ENCODE data around the gene POLH. TPM values are rescaled to one million over a fixed set of nuclear protein-coding genes. Genes with fewer than 3 reads are reported as not detected.
"Not testable (repeated sequence)": the region's sequence is repeated elsewhere in the genome, so short reads cannot be mapped to it uniquely, and the experiment has no call there.

The POLH gene
- total and polyA plus RNA-seq, 2 donors (not counting 1 experiment from before 2014, with no cell fraction given): 19.0 to 21.8 TPM

DNA sequence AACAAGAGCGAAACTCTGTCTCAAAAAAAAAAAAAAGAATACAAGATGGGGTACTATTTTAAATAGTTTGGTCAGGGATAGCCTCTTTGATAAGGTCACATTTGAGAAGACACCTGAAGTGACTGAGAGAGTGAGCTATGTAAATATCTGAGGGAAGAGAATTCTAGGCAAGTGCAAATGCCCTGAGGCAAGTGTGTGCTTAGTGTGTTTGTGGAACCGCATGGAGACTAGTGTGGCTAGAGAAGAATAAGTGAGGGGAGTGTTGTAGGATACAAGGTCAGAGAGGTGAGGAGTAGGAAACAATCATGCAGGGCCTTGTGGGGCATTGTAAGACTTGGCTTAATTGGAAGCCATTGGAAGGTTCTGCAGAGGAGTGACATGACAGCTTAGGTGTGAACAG, 72.3 kb downstream of the POLH start:
- DNase-seq (ENCODE audit: low read depth in 2 of 2): no peak

DNA sequence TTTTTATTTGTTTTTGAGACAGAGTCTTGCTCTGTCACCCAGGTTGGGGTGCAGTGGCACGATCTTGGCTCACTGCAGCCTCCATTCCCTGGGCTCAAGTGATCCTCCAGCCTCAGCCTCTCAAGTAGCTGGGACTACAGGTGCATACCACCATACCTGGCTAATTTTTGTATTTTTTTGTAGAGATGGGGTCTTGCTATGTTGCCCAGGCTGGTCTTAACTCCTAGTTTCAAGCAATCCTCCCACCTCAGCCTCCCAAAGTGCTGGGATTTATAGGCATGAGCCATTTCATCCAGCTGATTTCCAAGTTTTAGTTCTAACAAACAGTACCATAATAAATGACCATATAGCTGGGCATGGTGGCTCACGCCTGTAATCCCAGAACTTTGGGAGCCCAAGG, 76.8 kb downstream of the POLH start:
- H3K4me1 ChIP-seq (ENCODE audit: control insufficient read depth, extremely low read depth, insufficient read depth, low read length); H3K4me3 ChIP-seq (replicated peaks in 1 of 4; ENCODE audit: control extremely low read depth in 1 of 4, insufficient read depth in 1 of 4, low read depth in 3 of 4, low read length in 4 of 4); H3K79me2 ChIP-seq (ENCODE audit: control insufficient read depth, insufficient read depth, low read length); DNase-seq (ENCODE audit: low read depth in 2 of 2); H2AFZ ChIP-seq (ENCODE audit: low read length); H3K4me2 ChIP-seq (ENCODE audit: extremely low read depth, insufficient read depth, low read length); H3K9ac ChIP-seq (ENCODE audit: insufficient read depth, low read length); H3K27me3 ChIP-seq (ENCODE audit: control insufficient read depth, insufficient read depth, low read length); H3K27ac ChIP-seq (ENCODE audit: insufficient read depth, low read length); H3K36me3 ChIP-seq (ENCODE audit: control insufficient read depth, insufficient read depth, low read length); H3K9me3 ChIP-seq (ENCODE audit: control insufficient read depth, insufficient read depth, low read depth, low read length); H4K20me1 ChIP-seq (ENCODE audit: control insufficient read depth, extremely low read depth, insufficient read depth, low read length): not testable (repeated sequence)

More for the DNA sequence above, 72.3 kb downstream of the POLH start:
- H3K36me3 ChIP-seq (ENCODE audit: control insufficient read depth, insufficient read depth, low read length): no peaks in the 10 kb centered on the region
- no peak overlapping the region for H3K9ac ChIP-seq (ENCODE audit: insufficient read depth, low read length)
- no peak overlapping the region for H3K27ac ChIP-seq (ENCODE audit: insufficient read depth, low read length)
- no peaks in the 10 kb centered on the region for H3K4me1 ChIP-seq (ENCODE audit: control insufficient read depth, extremely low read depth, insufficient read depth, low read length)
- no peaks in the 10 kb centered on the region for H3K79me2 ChIP-seq (ENCODE audit: control insufficient read depth, insufficient read depth, low read length)
- no peaks in the 10 kb centered on the region for H3K27me3 ChIP-seq (ENCODE audit: control insufficient read depth, insufficient read depth, low read length)
- H2AFZ ChIP-seq (ENCODE audit: low read length): no peak overlapping the region
- H3K9me3 ChIP-seq (ENCODE audit: control insufficient read depth, insufficient read depth, low read depth, low read length): no peaks in the 10 kb centered on the region
- H4K20me1 ChIP-seq (ENCODE audit: control insufficient read depth, extremely low read depth, insufficient read depth, low read length): no peaks in the 10 kb centered on the region
- H3K4me3 ChIP-seq (replicated peaks in 1 of 4; ENCODE audit: control extremely low read depth in 1 of 4, insufficient read depth in 1 of 4, low read depth in 3 of 4, low read length in 4 of 4): no peak overlapping the region
- H3K4me2 ChIP-seq (ENCODE audit: extremely low read depth, insufficient read depth, low read length): no peak overlapping the region
- no peak for TF ChIP-seq EZH2 (IDR thresholded peaks at IDR 0.05; ENCODE audit: low read length, missing control alignments)
- TF ChIP-seq, protein P1, sequence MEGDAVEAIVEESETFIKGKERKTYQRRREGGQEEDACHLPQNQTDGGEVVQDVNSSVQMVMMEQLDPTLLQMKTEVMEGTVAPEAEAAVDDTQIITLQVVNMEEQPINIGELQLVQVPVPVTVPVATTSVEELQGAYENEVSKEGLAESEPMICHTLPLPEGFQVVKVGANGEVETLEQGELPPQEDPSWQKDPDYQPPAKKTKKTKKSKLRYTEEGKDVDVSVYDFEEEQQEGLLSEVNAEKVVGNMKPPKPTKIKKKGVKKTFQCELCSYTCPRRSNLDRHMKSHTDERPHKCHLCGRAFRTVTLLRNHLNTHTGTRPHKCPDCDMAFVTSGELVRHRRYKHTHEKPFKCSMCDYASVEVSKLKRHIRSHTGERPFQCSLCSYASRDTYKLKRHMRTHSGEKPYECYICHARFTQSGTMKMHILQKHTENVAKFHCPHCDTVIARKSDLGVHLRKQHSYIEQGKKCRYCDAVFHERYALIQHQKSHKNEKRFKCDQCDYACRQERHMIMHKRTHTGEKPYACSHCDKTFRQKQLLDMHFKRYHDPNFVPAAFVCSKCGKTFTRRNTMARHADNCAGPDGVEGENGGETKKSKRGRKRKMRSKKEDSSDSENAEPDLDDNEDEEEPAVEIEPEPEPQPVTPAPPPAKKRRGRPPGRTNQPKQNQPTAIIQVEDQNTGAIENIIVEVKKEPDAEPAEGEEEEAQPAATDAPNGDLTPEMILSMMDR (conservative IDR thresholded peaks at IDR 0.05 in 1 of 2, IDR thresholded peaks at IDR 0.05 in 1 of 2; ENCODE audit: low read depth in 1 of 2, low read length in 2 of 2): no peak

DNA sequence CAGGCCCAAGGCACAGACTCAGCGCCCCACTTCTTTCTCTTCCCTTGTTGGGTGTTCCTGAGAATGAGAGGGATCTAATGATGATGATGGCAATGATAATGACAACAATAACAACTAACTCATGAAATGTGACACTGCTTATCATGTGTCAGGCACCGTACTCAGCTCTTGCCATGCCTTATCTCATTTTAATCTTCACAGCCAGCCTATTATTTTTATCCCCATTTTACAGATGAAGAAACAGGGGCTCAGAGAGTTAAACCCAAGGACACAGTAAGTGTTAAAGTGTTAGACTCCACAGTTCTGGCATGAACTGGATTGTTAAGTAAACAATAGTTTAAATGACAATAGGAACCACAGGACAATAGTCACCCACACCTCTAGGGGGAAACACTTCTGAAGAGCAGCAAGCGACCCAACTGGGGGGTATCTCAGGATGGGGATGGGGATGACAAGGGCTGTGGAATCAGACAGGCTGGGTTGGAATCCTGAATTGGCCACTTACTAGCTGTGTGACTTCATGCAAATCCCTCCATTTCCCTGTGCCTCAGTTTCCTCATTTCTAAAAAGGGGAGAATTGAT, 81.3 kb downstream of the POLH start:
- no peak for DNase-seq (ENCODE audit: low read depth in 2 of 2)
- Histone ChIP-seq H3K9ac (ENCODE audit: insufficient read depth, low read length) (no peak overlapping the region), H4K20me1 (ENCODE audit: control insufficient read depth, extremely low read depth, insufficient read depth, low read length) (no peaks in the 10 kb centered on the region), H3K36me3 (ENCODE audit: control insufficient read depth, insufficient read depth, low read length) (no peaks in the 10 kb centered on the region), H3K4me2 (ENCODE audit: extremely low read depth, insufficient read depth, low read length) (no peak overlapping the region), H3K27ac (ENCODE audit: insufficient read depth, low read length) (no peak overlapping the region), H3K79me2 (ENCODE audit: control insufficient read depth, insufficient read depth, low read length) (no peaks in the 10 kb centered on the region), H3K4me3 (replicated peaks in 1 of 4; ENCODE audit: control extremely low read depth in 1 of 4, insufficient read depth in 1 of 4, low read depth in 3 of 4, low read length in 4 of 4) (no peak overlapping the region), H3K4me1 (ENCODE audit: control insufficient read depth, extremely low read depth, insufficient read depth, low read length) (no peaks in the 10 kb centered on the region), H3K27me3 (ENCODE audit: control insufficient read depth, insufficient read depth, low read length) (no peaks in the 10 kb centered on the region), H3K9me3 (ENCODE audit: control insufficient read depth, insufficient read depth, low read depth, low read length) (no peaks in the 10 kb centered on the region), H2AFZ (ENCODE audit: low read length) (no peak overlapping the region)
- TF ChIP-seq, protein P1 (conservative IDR thresholded peaks at IDR 0.05 in 1 of 2, IDR thresholded peaks at IDR 0.05 in 1 of 2; ENCODE audit: low read depth in 1 of 2, low read length in 2 of 2): no peak
- TF ChIP-seq EZH2 (IDR thresholded peaks at IDR 0.05; ENCODE audit: low read length, missing control alignments): no peak

Measured in fibroblast of lung (primary cell).